HG02763 (cell line): Measurements from ENCODE around the gene SMPX.

Experiments used
- ATAC-seq: cut with Tn5 transposase; IDR thresholded peaks from one replicate; pipeline ENCODE4 v1.9.1; 2021; ENCODE audit warnings: mild to moderate bottlenecking, moderate library complexity; ENCODE audit not compliant: unreplicated experiment

SMPX gene

DNA sequence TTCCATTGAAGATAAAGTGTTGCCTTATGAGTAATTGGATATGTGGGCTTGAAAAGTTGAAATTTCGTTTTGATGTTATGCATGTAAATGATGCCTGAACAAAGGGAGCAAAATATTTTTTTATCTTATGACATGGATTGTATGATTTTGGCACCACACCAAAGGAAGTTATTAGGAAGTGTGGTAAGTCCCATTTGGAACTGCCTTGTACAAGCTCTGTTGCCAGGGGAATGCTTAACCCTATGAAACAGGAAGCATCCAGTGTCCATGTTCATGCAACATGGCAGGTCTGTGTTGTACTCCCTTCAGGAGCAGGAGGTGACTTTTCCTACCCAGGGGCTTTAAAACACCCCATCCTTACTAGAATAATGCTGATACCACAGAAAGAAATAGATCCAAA, 13.2 kb downstream of the SMPX start:
- no peak for ATAC-seq

DNA sequence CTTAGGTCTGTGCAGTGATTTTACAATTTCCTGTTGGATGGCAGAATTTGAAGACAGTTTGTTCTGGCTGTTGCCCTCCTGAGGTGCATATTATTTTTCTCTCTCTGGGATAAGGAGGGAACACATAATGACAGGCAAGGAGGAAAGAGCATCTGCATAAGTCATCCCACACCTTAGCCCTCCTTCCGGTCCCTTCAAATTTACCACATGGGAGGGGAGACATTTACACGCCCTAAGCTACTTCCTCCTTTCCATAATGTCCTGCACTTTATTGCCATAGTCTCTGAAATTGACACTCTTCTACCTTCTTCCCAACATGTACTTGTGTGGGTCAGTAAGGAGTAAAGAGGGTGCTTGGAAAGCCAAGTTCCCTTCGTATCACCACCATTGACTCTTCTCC, 13.9 kb downstream of the SMPX start:
- ATAC-seq: no peak

DNA sequence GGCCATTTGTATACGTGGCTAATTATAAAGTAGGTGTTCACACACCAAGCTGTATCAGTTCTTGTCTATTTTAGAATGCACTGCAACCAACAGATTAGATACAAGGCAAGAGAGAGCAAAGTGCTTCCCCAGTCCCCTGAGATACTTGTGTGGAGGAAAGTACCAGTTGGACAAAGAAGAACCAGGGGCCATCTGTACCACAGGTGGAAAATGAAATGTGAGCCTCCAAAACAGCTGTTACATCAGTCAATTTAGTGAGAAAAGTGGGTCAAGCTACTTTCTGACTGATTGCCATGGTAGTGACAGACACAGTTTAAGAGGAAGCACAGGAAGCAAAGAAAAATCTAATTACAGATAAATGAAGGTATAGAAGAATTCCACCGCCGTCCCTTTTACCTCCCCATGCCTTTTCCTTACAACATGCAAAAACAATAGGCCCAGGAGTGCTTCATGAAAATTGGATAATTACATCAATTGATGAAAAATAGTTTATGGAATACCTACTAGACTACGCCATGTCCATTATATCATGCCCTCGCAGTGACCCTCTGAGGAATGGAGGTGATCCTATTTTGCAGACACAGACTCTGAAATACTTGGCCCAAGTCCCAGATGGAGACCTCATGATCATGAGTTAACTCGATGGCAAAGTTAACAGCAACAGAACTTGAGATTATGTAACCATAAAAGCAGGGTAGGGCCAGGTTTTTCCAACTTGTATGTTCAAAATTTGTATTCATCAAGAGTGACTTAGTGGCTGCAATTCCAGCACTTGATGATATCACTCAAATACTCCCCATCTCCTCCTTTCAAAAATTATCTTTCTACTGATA, 15.8 kb downstream of the SMPX start:
- ATAC-seq: no peak

DNA sequence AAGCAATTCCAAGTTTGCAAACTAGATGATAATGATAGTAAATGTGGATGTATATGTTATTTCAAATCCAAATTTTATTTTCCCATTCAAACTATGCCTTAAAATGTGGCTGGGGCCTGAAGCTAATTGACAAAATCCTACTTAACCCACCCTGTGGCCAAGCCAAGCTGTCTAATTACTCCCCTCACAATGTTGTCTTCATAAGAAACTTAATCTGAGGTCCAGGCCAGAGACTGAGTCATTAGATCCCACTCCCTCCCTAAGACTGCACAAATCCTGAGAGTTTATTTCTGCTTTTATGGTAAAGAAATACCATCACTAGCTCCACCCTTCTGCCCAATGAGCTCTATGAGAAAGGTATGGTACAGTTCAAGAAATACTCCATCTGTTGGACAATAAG, 16.6 kb downstream of the SMPX start:
- ATAC-seq: no peak

DNA sequence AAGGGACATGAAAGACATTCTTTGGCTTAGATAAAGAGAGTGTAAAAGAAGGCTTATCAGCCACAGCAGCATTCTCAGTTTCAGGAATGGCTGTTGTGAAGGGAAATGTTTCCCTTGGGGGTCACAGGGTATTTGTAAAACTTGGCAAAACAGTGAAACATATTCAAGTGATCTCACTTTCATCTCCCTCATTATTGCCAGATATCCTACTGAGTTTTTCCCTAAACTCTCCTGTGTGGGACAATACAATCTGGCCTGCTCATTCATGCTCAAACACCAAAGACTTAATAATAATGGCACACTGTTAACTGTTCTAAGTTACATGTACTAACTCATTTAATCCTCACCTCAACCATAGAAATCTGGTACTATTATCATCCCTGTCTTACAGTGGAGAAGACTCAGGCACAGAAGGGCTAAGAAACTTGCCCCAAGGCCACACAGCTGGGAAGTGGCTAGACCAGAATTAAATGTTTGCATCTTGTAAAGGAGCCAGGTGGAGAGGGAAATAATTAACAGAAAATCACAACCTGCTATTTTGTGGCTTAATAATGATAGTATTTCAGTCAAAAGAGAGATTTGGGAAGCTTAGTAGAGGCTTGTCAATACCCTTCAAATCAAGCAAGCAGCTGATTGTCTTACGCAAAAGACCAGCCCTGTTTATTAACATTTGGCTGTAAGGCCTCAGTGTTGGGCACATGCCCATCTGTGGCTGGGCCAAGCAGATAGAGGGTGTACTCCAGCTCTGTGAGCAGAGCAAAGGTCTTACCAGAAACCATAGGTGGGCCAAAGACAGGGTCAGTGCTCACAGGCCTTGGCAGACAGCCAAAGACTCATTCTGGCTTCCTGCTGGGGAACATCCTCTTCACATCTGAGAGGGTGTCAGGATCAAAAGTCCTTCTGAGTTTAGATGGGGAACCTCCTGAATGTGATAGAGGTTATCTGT, 17.3 kb downstream of the SMPX start:
- ATAC-seq: no peak

DNA sequence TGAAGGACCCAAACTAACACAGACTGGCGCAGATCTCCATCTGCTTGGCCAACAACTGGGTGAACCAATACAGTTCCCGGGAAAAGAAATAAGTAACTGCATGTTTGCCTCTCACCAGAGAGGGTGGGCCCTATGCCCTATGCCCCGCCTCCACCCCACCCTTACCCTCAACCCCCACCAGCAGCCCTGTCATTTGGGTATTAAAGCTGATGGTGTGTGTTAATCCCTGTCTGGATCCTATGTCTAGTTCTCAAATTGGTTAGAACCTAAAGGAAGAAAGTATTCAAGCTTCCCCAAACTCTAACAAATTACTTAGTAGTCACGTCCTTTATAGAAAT, 19.0 kb downstream of the SMPX start:
- ATAC-seq: no peak

DNA sequence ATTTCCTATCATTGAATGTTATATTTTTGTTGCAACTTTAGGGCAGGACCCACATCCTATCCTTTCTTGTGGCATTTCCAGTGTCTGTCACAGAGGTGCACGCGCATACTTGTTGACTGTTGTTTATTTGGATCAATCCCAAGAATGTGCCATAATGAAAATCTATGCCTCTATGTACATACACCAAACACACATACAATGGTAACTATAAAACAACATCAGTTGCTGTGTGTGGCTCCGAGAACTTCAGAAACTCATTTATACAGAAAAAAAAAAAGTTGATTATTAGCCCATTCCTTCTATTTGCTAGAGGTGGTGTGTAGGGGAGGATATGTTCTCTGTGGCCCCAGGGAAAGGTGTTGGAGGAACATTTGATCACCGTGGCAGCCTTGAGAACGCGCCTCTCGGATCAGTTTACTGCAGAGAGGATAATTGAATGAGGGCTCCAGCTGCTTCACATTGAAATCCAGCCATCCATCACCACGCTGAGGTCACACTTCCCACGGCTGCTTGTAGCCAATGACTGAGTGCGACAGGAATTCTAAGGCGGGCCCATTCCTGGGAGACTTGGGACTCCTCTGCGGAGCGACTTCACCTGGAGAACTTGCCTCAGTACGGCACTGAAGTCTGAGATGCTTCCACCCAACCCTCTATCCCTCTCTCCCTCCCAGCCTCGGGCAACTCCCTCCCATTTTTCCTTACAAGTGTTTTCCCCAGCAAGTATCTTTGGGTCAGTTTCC, 19.5 kb downstream of the SMPX start:
- no peak for ATAC-seq

DNA sequence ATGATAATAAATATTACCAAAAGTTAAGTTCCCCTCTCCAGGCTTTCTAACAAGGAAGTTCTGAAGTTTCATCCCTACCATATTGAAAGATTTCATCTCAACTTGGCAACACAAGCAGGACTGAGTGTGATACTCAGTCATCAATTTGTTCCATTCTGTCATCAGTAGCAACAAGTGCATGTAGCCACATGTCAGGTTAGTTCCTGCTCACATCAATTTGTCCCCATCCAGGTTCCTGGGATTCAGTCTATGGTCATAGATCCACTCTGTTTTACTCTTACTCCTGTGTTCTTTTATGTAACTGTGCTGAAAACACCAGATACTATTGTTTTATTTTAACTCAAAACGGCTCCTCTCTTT, 22.2 kb downstream of the SMPX start:
- ATAC-seq: no peak

DNA sequence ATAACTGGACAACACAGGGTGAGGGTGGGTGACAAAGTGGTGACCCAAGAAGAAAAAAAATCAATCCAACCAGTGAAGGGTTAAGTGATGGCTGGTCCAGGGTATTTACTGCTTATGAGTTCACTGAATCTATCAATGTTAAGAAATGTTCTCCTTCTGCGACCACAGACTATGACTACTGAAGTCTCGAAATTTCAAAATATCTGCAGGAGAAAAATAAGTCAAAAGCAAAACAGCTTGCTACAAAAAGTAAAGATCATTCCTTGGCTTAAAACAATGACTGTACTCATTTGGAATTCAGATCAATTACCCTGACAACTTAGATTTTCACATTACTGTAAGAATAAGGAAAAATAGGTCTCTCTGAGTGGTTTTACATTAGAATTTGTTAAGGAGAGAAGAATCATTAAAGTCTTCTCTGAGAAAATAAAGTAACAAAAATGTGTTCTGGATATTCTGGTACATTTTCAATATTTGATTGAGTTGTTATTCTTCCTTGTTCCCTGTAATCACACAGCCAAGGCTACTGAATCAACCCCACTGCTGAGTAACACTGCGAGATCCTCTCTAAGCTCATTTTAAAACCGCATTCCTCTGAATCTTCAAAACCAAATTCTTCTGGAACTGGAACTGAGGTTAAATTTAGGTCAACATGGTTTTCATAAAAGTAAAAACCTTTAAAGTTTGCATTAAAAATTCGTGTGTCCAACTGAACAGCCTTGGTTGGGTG, 22.7 kb downstream of the SMPX start:
- no peak for ATAC-seq

DNA sequence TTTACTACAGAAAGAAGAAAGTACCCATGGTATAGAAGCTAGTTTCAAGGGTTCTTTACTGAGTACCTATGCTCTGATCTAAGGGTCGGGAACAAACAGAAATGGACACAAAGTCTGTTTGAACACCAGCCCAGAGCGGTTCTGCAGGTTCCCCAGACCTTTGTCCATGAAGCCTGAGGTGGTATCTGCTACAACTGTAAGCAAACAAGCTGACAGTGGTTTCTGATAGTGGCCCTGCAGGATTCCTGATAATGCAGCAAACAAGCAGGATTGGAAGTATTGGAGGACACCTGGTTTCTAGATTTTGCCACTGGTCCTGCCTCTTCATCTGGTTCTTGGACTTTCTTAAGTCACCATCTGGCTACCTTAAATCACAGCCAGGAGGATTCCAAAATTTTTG, 23.7 kb downstream of the SMPX start:
- no peak for ATAC-seq

DNA sequence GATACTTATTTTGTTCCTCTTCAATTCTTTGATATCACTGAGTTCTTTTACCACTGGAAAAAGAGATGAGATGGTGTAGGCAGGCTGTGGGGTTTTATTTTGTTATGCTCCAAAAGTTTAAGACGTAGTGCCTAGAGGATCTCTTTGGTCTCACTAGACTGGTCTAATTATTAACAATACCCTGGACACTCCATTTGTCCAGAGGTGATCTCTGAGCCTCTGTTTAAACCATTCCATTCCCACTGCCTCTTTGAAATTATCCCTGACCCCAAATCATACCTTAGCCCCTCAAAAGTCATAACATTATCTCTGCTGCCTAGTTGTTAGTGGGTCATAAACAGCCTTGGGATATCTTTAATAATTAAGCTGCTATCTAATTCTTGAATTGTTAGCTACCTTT, 24.2 kb downstream of the SMPX start:
- no peak for ATAC-seq

DNA sequence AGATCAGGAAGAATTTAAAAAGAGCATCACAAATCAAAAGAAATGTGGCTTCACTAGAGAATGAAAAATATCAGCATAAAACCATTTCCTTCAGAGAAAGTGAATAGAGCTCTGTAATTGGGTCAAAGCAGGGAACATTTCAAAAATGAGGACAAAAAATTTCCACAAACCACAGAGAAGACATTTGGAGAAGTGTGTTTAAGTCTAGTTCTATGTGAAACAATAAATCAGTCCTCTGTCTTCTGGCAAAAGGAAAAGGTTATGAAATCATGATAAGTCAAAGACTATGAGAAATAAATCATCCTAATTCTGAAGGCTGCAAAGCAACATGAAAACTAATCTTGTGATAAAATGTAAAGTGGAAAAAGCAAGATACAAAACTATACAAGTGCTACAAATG, 27.9 kb downstream of the SMPX start:
- ATAC-seq: no peak

DNA sequence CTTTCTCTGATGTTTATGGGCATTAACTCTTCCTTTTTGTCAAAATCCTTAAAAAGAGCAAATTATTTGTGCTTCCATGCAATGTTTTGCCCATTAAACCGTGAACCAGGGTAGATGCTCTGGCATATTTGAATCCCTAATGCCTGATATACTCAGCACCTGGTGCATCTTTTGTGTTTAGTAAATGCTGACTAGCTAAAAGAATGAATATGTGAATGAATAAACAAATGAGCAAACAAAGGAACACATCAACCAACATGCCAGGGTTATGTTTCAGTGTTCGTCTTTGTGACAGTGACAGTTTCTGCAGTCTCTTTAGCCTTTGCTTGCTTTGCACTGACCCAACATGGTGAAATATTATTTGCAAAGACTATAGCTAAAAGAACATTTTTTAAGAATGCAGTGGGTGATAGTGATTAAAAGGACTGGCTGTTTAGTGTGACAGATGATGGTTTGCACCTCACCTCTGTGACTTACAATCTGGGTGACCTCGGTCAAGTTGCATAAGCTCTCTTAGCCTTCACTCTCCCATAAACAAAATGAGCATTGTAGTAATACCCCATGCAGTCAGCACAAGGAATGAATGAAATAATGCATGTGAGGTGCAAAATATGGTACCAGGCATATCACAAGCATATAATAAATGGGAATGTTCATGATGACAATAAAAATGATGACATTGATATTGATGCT, 29.5 kb downstream of the SMPX start:
- ATAC-seq: no peak

DNA sequence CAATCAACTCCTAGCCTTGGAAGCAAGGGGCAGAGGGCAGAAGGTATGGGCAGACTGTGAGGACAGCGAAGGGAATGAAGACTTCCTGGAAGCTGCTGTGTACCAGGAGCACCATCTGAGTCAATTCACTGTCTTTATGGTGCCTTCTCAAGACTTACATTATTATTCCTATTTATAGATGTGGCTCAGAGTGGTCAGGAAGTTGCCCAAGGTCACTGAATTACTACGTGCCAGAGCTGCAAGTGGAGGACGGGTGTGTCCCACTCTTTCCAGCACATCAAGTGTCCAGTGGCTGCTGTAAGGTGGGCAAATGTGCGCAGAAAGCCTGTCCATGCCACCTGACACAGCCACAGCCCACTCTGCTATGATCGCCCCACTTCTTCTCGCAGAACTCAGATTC, 32.0 kb downstream of the SMPX start:
- no peak for ATAC-seq

DNA sequence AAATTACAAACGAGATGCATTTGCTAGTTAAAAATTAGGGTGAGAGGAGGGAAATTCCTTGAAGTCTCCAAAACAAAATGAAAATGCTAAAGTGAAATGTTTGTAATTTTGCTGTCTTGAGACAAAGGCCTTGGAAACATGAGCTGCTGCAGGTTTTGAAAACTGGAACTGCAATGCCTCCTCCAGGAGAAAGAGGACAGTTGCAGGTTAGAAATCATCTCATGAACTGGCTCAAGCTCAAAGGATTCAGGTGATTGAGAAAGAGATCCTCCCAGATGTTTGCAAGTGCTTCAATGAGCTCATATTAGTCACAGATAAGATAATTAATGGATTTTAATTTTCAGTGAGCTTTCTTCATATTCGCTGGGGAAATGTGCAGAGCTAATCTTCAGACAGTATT, 32.4 kb downstream of the SMPX start:
- ATAC-seq: no peak

DNA sequence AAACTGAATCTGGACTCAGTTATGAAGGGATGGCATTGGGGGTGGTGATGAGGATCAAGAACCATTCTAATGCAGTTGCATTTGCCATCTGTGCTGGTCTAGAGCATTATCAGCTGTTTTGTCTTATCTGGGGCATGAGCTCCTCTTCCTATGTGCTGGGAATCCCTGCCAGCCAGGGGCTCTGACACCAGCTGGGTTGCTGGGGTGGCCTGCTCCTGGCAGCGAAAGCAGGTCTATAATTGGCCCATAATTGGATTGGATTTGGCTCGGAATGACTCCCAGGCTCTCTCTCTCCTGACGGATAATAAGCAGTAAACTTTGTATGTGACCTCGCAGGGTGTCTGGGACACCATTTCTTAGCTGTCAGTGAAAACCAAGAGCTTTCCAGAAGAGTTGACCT, 34.1 kb downstream of the SMPX start:
- ATAC-seq: no peak

DNA sequence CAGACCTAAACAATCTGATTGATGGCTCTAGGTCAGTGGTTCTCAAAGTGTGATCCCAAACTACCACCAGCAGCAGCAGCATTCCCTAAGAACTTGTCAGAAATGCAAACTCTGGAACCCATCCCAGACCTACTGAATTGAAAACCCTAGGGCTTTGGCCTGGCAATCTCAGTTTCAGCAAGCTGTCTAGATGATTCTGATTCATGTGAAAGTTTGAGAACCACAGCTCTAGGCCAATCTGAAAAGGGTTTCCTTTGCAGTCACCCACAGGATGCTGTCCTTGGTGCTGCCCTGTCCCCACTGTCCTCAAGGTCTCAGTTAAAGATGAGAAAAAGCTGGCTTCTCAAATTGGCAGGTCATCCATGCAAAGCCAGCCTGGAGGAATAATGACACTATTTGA, 34.8 kb downstream of the SMPX start:
- ATAC-seq: no peak

DNA sequence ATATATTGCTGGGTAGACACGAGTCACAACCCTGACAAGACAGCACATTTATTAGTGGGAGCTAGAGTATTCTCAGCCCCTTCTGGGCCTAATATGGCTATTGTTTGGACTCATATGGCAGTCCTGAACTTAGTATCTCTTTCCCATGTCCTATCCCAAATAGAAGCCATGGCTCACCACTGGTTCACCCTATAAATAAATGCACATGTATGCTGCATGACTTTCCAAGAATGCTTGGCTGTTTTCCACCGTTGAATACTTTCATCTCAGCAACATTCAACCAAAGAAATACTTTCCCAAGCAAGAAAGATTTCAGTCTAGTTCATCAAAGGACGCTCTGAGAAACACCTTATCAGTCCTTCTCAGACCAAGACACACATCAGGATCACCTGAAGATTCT, 36.7 kb downstream of the SMPX start:
- ATAC-seq: no peak

DNA sequence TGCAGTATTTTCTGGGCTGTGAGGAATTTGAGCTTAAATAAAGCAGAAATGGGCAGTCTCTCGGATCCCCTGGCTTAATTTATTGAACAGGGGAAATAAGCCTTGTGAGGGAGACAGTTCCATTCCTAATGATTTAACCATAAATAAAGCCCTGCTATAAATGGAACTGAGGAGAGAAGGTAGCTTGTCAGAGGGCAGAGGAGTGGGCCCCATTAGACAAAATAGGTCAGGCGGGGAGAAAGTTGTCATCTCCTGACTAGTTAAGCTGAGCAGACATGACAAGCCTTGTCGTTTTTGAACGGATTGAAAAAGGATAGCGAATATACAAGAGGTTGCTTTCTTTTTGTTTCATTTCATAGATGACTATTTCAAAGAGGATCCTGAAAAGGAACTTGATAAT, 39.3 kb downstream of the SMPX start:
- ATAC-seq: no peak

DNA sequence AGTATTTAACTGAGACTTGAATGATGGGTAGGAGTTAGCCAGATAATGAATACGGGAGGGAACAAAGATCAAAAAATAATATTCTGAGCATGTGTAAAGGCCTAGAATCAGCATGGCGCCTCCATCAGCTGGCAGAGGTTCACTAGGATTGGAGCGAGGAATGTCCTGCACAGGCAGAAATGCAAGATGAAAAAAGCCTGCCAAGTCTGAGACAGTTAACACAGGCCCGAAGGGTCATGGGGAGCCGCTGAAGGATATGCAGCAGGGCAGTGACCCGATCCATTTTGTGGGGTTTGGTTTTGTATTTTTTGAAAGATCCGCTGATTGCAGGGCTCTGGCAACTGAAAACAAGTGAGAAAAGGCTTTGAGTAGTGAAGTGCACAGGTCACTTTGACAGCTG, 40.1 kb downstream of the SMPX start:
- ATAC-seq: no peak
